ENCODE results near the gene TEKT3. TPM values are rescaled to one million over a fixed set of nuclear protein-coding genes. Genes with fewer than 3 reads are reported as not detected.

Gene TEKT3
- under 1 TPM in 1 of 4 donors, not detected in 3; 0.83 TPM for total RNA-seq

GRCh38 chr17:15341385-15341849 lies at the start of gene TEKT3:
Gene TEKT3 (minus strand): TSS chr17:15341597. CDS start chr17:15331585, 10,012 bp downstream.
- Histone ChIP-seq H3K9me3 (no peaks in the 10 kb centered on the region), H3K4me3 (peak within 1 kb of the TSS; percentile 21 to 64 (median 46)), H3K36me3 (no peaks in the 10 kb centered on the region), H3K27me3 (peaks cover 0 to 66% (median 0%) of the 10 kb centered on the region in 4 donors), H3K27ac (no peak within 1 kb of the TSS), H3K4me1 (peaks cover 0 to 14% (median 4%) of the 10 kb centered on the region in 3 donors)
- intact Hi-C loops (cut with DNase I): no loop called here
- 8 to 14% methylated on average over 10 to 28 of the region's 36 CpGs for WGBS, 2 donors
- TF ChIP-seq, protein P1, sequence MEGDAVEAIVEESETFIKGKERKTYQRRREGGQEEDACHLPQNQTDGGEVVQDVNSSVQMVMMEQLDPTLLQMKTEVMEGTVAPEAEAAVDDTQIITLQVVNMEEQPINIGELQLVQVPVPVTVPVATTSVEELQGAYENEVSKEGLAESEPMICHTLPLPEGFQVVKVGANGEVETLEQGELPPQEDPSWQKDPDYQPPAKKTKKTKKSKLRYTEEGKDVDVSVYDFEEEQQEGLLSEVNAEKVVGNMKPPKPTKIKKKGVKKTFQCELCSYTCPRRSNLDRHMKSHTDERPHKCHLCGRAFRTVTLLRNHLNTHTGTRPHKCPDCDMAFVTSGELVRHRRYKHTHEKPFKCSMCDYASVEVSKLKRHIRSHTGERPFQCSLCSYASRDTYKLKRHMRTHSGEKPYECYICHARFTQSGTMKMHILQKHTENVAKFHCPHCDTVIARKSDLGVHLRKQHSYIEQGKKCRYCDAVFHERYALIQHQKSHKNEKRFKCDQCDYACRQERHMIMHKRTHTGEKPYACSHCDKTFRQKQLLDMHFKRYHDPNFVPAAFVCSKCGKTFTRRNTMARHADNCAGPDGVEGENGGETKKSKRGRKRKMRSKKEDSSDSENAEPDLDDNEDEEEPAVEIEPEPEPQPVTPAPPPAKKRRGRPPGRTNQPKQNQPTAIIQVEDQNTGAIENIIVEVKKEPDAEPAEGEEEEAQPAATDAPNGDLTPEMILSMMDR (IDR thresholded peaks at IDR 0.05): no peak
- TF ChIP-seq POLR2A (IDR thresholded peaks at IDR 0.05): no peak
- DNase-seq: no peak

- peak overlapping the region in 2 of 4 donors; percentile 16 to 63 for H3K27ac ChIP-seq
- peaks cover 6 to 44% (median 9%) of the 10 kb centered on the region in 3 donors for H3K4me1 ChIP-seq
- intact Hi-C loops (cut with DNase I): no loop called here
- H3K27me3 ChIP-seq: peaks cover 0 to 6% (median 0%) of the 10 kb centered on the region in 4 donors
- TF ChIP-seq POLR2A (IDR thresholded peaks at IDR 0.05): no peak
- TF ChIP-seq, protein P1 (IDR thresholded peaks at IDR 0.05): no peak
- 66 to 80% methylated on average over 8 of the region's 8 CpGs for WGBS, 2 donors
- no peak overlapping the region for H3K4me3 ChIP-seq
- no peaks in the 10 kb centered on the region for H3K9me3 ChIP-seq
- no peaks in the 10 kb centered on the region for H3K36me3 ChIP-seq
- DNase-seq: no peak
Observed at GRCh38 chr17:15388356-15389041, 47.1 kb upstream of the TEKT3 start.

DNA sequence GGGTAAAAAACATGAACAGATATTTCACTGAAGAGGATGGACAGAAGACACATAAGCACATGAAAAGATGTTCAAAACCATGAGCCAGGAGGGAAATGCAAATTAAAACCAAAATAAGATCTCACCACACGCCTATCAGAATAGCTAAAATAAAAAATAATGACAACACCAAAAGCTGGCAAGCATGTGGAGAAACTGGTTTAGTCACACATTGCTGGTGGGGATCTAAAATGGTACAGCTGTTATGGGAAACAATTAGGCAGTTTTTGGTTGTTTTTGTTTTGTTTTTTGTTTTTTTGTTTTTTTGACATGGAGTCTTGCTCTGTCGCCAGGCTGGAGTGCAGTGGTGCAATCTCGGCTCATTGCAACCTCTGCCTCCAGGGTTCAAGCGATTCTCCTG lies 44.7 kb upstream of the TEKT3 start:
- Histone ChIP-seq H3K9me3 (no peaks in the 10 kb centered on the region), H3K27me3 (peaks cover 0 to 13% (median 0%) of the 10 kb centered on the region in 4 donors), H3K27ac (no peak overlapping the region), H3K36me3 (no peaks in the 10 kb centered on the region), H3K4me1 (peaks cover 4 to 32% (median 6%) of the 10 kb centered on the region in 3 donors), H3K4me3 (no peak overlapping the region)
- 77 to 90% methylated on average over 4 of the region's 4 CpGs for WGBS, 2 donors
- intact Hi-C loops (cut with DNase I): no loop called here
- TF ChIP-seq POLR2A (IDR thresholded peaks at IDR 0.05): no peak
- no peak for DNase-seq

DNA sequence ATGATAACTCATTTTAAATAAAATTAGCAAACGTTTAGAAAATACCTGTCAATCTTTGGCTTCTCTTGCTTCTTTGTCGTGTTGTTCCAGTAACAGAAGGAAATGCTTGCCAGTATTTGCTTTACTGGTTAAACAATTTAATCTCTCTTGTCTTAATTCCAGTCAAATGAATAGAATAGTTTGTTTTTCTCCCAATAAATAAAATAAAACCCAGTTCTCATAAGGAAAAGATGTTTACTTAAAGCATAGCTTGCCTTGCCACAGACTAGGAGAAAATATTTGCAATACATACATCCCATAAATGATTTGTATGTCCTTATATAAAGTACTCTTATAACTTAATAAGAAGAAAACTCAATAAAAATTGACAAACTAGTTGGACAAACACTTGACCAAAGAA lies 43.9 kb upstream of the TEKT3 start:
- H3K36me3 ChIP-seq: no peaks in the 10 kb centered on the region
- no peak for DNase-seq
- TF ChIP-seq, protein P1 (IDR thresholded peaks at IDR 0.05): no peak
- no peak for TF ChIP-seq POLR2A (IDR thresholded peaks at IDR 0.05)
- H3K4me3 ChIP-seq: no peak overlapping the region
- H3K4me1 ChIP-seq: peaks cover 4 to 32% (median 6%) of the 10 kb centered on the region in 3 donors
- 23 to 61% methylated on average over 2 of the region's 2 CpGs for WGBS, 2 donors
- H3K27me3 ChIP-seq: peaks cover 0 to 13% (median 0%) of the 10 kb centered on the region in 4 donors
- no peaks in the 10 kb centered on the region for H3K9me3 ChIP-seq
- intact Hi-C loops (cut with DNase I): no loop called here
- no peak overlapping the region for H3K27ac ChIP-seq

GRCh38 chr17:15384142-15384787 lies 42.9 kb upstream of the TEKT3 start:
- WGBS, 2 donors: 33 to 37% methylated on average over 9 of the region's 9 CpGs
- peaks cover 0 to 13% (median 0%) of the 10 kb centered on the region in 4 donors for H3K27me3 ChIP-seq
- peak overlapping the region; percentile 44 to 88 (median 66) for H3K27ac ChIP-seq
- H3K4me3 ChIP-seq: peak overlapping the region in 3 of 4 donors; percentile 11 to 43 (median 28)
- TF ChIP-seq POLR2A (IDR thresholded peaks at IDR 0.05): no peak
- TF ChIP-seq, protein P1 (IDR thresholded peaks at IDR 0.05): no peak
- peaks cover 4 to 32% (median 6%) of the 10 kb centered on the region in 3 donors for H3K4me1 ChIP-seq
- H3K9me3 ChIP-seq: no peaks in the 10 kb centered on the region
- intact Hi-C loops (cut with DNase I): no loop called here
- no peaks in the 10 kb centered on the region for H3K36me3 ChIP-seq
- DNase-seq: no peak

All from esophagus squamous epithelium (tissue), 5 donors.